GM18505 (cell line): Measurements from ENCODE around the gene PTPN21.
A peak's percentile ranks its signal among the peaks of the same experiment; 100 is the strongest.

Source experiments
- ATAC-seq: cut with Tn5 transposase; IDR thresholded peaks from one replicate; pipeline ENCODE4 v1.9.1; 2021; ENCODE audit not compliant: unreplicated experiment
- POLR2A ChIP-seq: IDR thresholded peaks from 4 replicates; pipeline ENCODE4 v1.6.1; 2011; ENCODE audit warnings: borderline replicate concordance; ENCODE audit not compliant: insufficient read depth, insufficient read length; ENCODE audit errors: extremely low read depth

PTPN21 gene

DNA sequence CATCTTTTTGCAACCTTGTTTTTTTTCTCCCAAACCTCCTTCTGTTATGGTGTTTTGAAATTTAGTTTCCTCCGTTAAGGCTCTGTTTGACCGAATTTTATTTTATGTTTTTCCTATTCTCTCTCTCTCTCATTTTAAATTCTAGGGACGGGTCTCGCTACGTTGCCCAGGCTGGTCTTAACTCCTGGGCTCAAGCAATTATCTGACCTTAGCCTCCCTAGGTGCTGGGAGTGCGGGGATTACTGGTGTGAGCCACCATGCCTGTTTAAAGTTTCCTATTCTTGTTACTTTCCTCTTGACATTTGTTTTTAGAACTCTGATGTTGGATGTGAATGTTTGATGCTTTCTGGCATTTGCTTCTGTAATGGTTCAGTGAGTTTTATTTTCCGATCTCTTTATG lies 9.0 kb upstream of the PTPN21 start:
- TF ChIP-seq POLR2A = no peak
- ATAC-seq = no peak

GRCh38 chr14:88562831-88563686 lies 8.3 kb upstream of the PTPN21 start, which contains the start of gene ZC3H14:
Gene ZC3H14, plus strand, starts transcription at chr14:88563037. Its CDS starts 97 bp downstream, at chr14:88563134.
- ATAC-seq = peak; percentile 92
- TF ChIP-seq POLR2A = peak; percentile 81

DNA sequence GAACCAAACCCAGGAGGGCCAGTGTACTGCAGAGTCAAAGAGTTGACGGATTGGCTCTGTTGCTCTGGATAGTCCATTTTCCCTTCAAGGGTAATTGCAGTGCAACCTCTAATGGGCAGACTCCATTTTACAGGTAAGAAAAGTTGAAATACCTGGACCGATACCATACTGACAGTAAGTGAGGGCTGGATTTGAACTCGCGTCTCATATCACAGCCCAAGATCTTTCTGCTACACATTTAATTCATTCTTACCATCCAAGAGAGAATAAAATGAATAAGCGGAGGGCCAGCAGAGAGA lies 7.7 kb upstream of the PTPN21 start:
- ATAC-seq = no peak
- TF ChIP-seq POLR2A = no peak

DNA sequence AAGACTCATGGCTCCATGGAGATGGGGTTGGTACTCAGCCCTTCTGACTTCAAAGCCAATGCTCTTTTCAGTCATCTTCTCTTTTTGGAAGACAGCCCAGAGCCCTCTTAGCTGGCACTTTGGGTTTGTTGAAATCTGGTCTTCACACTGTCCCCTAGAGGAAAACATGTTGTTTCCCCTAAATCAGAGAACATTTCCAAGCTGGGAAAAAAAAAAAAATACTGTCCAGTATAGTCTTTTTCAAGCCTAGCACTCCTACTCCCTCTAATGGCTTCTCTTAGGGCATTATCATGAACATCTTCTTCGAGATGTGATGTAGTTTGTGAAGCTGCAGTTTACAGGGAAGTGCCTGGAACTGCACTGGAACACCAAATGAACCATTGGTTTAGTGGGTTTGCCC lies 5.0 kb upstream of the PTPN21 start:
- ATAC-seq = no peak

GRCh38 chr14:88556581-88556980 lies 1.8 kb upstream of the PTPN21 start:
- no peak for TF ChIP-seq POLR2A
- ATAC-seq = no peak

More for the DNA sequence above, 5.0 kb upstream of the PTPN21 start:
- TF ChIP-seq POLR2A = no peak

GRCh38 chr14:88553886-88554456 lies 836 bp downstream of the PTPN21 start:
- TF ChIP-seq POLR2A = no peak
- no peak for ATAC-seq

- no peak for ATAC-seq
- no peak for TF ChIP-seq POLR2A
Measured at GRCh38 chr14:88552876-88553275, 1.9 kb downstream of the PTPN21 start.

DNA sequence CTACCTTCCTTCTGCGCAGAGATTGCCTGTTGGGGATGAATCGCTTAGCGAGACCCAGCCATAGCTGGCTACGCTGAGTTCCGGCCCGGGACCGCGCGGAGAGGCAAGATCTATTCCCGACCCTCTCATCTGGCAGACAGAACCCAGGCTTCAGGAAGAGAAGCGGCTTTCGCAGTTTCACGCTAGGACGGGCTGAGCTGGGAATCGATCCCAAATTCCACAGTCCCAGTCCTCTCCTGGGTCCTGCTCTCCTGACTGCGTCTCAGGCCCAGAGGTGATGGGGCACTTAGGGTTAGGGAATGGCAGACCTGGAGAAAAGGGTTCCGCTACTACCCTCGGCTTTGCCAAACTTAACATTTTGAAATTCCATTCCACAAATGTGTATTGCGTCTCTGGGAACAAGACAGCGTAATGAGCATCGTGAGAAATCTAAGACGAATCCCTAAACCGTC lies 2.8 kb downstream of the PTPN21 start:
- no peak for ATAC-seq
- TF ChIP-seq POLR2A = no peak

GRCh38 chr14:88551094-88551870 lies 3.5 kb downstream of the PTPN21 start:
- no peak for TF ChIP-seq POLR2A
- no peak for ATAC-seq

DNA sequence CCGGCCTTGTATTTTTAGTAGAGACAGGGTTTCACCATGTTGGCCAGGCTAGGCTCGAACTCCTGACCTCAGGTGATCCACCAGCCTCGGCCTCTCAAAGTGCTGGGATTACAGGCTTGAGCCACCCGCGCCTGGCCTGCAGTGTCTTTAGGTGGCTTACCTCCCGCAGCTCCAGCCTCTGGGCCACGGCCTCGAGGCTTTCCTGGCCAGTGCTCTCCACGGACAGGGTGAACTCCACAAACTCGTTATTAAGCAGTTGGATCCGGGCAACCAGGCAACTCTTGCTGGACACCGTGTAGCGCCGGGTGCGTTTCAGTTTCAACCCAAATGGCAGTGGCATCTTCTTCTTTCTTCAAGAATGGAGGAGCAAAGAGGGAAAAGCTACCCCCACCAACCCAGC lies 4.7 kb downstream of the PTPN21 start:
- no peak for ATAC-seq
- TF ChIP-seq POLR2A = no peak

GRCh38 chr14:88547386-88547780 lies 7.4 kb downstream of the PTPN21 start:
- ATAC-seq = no peak
- TF ChIP-seq POLR2A = no peak

GRCh38 chr14:88546621-88547385 lies 8.0 kb downstream of the PTPN21 start:
- ATAC-seq = no peak
- no peak for TF ChIP-seq POLR2A

GRCh38 chr14:88545256-88545655 lies 9.6 kb downstream of the PTPN21 start:
- no peak for TF ChIP-seq POLR2A
- no peak for ATAC-seq

DNA sequence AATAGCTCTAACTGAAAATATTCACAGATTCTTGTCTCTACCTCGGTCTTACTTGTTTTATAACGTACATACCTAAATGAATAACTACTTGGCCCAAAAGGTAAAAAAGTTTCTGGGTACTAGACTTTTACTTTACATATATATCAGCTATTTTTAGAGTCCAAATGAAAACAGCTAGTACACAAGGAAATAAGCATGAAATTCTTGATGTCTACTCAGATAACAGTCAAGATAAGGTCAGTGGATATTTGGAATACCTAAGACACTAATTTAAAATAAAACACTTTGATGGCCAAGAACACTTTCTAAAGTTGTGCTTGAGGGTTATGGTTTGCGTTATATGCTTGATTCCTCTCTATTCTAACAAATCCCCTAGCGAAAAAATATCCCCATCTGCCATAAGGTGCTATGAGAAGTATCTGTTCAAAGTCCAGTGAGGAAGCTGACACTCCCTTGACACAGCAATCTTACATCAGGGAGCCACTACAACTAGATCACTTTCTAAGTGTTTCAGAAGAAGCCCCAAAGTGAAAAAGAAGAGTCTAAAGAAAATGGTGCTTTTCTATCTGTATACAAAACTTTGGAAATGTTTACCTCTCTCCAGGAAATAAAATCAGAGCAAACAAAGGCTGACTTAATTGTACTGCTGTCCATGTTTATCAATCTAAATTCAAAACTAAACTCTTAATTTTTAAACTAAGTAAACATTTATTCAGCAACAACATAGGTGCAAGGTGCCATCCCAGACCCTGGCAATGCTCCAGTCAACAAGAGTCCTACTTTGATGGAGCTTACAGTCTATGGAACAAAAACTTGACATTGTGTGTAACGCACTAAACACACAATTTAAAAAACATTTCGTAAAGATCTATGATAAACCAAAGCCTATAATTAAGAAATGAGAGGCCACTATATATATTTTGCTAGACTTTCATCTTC lies 11.7 kb downstream of the PTPN21 start:
- no peak for ATAC-seq
- TF ChIP-seq POLR2A = no peak
